Fibroblast of gingiva (primary cell): ENCODE data around the gene ALG3.
A peak's percentile ranks its signal among the peaks of the same experiment; 100 is the strongest.

Experiments
- DNase-seq: peaks from one replicate; pipeline ENCODE4 v3.0.0-alpha.2; 2011; ENCODE audit warnings: low read depth

Gene ALG3

DNA sequence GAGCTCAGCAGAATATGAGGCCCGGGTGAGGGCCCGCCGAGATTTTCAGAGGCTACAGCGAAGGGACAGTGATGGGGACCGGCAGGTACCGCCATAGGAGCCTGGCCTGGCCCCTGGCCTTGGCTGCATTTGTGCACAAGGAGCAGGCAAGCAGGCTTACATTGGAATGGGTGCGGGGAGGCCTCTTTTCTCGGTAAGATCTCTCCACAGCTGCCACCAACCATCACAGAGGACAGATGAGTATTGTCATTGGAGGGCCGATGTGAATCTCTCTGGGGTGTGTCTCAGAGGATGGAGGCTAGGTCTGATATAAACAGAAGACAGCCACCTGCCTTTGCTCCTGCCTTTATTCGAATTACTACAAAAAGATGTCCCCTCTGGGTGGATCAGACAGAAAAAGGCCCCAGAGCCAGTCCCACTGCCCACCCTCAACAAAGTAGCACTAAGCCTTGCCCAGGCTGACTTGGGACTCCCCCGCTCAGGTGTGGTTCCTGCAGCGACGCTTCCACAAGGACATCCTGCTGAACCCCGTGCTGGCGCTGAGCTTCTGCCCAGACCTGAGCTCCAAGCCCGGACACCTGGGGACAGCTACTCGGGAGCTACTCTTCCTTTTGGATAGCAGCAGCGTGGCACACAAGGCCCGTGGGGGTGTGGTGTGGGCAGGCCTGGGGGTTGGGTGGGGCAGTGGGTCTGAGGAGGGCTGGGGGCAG, 13.9 kb downstream of the ALG3 start:
- no peak for DNase-seq

DNA sequence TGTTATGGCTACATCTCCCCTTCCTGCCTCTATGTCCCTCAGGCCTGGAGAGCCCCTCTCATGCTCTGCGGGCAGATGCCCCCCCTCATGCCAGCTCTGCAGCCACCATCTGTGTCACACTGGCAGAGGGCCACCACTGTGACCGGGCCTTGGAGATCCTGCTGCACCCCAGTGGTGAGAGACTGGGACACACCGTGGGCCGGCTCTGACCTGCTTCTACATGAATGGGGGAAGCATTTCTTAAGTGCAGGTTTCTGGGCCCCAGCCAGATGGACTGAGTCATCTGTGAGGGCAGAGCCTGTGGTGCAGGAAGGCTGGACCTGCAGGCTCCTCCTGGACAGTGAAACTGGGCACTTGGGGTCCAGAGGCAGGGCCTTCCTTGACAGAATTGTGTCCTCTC, 14.5 kb downstream of the ALG3 start:
- peak; percentile 38 for DNase-seq

DNA sequence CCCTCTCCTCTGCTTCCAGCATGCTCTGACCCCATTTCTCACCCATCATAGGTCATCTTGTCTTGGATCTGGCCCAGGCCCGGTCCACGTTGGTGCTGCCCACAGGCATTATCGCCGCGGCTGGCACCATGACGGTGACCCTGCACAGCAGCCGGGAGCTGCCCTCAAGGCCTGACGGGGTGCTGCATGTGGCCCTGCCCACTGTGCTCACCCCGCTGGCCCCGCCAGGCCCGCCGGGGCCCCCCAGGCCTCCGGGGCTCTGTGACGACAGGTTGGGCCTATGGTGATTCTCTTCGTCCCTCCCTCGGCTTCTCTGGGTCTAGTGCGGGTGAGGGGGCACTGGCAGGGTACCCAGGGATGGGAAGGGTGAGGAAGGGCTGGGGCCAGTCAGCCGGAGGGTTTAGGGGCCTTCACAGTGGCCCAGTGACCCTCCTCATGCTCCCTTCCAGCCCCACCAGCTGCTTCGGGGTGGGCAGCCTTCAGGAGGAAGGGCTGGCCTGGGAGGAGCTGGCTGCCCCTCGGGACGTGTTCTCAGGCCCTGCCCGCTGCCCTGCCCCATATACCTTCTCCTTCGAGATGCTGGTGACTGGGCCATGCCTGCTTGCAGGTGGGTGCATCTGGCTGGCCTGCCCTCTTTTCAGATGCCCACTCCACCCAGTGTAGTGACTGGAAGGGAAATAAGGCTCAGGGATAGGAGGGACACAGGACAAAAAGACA, 15.5 kb downstream of the ALG3 start:
- DNase-seq, result no peak

DNA sequence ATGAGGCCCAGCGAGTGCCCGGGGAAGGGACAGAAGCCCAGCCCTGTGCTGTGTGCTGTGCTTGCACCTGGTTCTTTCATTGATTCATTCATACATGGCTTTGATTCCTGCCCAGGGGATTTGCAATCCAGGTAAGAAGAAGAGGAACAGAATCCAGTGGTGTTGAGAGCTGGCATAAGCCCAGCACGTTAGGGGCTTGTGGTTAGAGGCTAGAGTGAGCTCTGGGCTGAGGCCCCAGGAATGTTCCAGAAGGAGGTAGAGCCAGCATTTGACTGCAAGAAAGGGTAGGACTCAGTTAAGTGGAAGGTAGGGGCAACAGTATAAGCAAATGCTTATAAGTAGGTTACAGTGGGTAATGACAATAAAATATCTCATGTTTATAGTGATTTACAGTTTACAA, 17.1 kb downstream of the ALG3 start:
- no peak for DNase-seq

DNA sequence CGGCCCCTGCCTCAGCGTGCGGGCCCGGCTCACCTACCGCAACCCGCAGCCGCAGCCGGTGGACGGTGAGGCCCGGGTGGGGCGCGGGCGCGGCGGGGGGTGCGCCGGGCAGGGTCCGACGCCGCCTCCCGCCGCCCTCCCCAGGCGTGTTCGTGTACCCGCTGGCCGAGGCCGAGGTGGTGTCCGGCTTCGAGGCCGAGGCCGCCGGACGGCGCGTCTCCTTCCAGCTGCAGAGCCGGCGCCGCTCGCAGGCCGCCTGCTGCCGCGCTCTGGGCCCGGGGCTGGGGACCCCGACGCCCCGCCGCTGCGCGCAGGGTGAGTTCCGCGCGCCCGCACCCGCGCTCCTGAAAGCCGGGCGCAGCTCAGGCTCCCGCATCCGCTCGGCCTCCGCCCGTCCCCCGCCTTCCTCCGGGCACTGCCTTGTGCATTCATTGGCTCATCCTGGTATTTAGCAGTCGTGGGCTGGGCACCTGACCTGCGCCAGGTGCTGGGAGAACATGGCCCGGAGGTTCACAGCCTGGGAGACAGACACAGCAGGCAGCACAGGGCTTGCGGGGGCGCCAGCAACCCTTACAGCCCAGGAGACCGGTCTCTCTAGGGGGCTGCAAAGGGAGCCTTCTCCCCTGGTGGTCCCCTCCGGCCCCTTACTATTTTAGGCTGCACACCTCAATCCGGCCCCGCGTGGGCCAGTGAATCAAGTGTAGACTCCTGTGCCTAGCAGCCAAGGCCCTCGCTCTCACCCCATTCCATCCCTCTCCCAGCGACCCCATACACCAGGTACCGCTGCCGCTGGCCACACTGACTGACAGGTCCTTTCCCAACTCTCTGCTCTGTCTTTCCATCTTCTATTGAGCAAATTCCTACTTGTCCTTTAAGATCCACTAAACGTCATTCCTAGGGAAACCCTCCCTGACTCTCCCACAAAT, 17.9 kb downstream of the ALG3 start:
- no peak for DNase-seq

DNA sequence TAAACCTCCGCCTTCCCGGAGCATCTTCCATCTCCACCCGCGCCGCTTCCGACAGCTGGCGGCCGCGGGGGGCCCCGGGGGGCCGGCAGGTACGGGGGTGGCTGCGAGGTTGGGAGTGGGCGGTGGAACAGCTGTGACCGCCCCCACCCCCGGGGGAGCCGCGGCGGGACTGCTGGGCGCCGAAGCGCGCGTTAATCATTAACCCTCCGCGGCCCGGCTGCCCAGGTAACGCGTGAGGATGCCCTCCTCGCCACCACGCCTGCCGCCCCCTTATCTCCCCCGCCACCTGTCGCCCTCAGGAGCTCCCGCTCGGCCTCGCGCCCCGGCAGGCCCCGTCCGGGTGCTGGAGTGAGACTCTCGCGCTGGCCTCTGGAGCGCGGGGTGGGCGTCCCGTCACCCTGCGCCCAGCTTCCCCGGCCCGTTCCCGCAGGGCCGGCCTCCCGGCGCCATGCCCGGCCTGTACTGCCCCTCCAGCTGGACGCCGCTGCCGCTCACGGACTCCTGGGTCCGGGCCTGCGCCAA, 18.6 kb downstream of the ALG3 start:
- DNase-seq, result no peak

DNA sequence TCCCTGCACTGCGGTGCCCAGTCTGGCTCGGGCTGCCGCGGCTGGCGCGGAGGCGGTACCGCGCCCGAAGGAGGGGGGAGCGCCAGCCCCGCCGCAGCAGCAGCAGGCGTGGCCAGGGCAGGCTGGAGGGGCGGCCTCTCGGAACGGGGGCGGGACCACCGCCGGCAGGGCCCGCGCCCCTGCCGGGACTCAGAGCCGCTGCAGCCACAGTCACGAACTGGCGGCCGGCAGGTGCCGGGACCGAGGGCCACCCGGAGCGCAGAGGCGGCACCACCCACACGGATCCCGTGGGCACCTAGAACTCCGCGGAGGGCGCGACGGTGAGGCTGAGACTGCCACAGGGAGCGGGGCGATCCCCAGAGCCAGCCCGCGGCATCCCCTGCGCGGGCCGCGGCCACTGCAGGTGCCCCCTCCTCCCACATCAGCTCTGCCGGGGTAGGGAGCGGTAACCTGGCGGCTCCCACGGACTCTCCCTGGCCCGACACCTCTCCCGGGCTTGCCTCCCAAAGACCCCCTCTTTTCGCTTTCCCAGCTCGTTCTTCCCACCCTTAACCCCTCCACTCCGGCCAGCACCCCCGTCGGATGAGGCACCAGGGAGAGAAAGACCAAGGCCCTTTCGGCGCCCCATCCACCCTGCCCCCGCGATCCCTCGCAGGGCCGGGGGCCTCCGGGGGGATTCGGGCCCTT, 19.2 kb downstream of the ALG3 start, which contains the start of gene VWA5B2:
Gene VWA5B2, plus strand, starts transcription at position 192 of the 687 bp plus-strand sequence. CDS start 944 bp downstream, outside the sequence.
- DNase-seq, result no peak

DNA sequence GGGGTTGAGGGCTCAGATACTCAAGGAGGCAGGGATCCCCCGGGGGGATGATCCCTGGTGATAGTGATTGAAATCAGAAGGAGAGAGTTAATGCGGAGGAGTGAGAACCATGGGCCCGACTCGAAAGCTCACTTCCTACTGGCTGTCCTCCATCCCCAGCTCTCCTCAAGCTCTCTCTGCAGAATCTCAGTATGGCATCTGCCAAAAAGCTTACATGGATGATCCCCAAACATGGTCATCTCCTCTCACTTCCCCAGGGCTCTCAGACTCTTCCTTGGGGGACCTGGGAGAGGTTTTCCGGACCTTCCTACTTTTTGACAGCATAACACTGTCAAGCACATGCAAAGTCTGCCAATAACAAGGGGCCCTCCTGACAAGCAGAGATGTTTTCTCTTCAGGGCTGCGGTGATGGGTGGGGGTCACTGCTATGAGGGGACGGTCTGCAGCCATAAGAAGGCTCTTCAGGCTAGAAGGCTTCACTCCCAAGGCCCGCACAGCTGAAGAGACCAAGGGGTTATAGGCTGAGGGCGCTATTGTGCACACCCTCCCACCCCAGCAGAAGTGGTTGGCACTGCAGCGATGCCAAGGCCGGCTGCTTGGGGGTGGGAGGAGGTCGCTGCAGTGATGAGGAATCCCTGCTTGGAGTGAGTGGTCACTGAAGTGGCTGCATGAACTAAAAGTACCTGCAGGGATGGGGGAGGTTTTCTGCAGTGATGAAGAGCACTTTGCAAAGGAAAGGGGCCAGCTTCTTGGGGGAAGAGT, 20.2 kb downstream of the ALG3 start:
- DNase-seq, result no peak

DNA sequence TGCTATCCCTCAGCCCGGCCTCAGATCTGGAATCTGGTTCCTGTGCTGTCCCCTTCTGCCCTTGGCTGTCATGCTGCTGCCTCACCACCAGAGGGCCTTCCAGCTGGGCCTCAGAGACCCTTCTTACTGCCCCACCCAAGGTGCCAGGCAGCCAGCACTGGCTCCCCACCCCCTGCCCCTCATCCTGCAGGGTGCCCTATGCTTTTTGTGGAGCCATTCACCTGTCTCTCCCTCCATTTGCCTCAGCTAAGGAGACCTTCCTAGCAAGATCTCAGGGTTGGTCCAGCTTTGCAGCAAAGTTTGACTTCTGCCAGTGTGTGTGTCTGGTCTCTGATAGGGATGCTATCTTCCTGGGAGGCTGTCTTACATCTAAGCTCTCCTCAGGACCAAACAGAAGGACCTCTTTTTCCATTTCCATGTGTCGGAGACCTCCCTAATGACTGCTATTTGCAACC, 21.3 kb downstream of the ALG3 start:
- DNase-seq, result no peak

DNA sequence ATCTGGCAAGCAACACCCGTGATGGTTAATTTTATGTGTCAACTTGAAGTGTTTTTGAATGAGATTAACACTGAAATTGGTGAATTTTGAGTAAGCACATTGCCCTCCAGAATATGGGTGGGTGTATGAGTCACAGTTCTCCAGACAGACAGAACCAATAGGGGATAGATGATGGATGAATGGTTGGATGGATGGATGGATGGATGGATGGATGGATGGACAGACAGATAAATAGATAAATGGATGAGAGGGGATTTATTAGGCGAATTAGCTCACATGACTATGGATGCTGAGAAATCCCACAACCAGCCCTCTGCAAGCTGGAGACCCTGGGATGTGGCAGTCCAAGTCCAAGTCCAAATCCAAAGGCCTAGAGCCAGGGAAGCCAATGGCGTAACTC, 24.8 kb downstream of the ALG3 start:
- no peak for DNase-seq

DNA sequence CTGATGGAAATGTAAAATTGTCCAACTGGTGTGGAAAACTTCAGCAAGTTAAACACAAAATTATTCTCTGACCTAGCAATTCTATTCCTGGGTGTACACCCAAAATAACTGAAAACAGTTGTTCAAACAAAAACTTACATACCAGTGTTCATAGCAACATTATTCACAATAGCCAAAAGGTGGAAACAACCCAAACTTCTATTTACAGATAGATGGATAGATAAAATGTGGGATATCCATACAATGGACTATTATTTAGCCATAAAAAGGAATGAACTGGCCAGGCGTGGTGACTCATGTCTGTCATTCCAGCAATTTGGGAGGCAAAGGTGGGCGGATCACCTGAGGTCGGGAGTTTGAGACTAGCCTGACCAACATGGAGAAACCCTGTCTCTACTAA, 26.2 kb downstream of the ALG3 start:
- no peak for DNase-seq

DNA sequence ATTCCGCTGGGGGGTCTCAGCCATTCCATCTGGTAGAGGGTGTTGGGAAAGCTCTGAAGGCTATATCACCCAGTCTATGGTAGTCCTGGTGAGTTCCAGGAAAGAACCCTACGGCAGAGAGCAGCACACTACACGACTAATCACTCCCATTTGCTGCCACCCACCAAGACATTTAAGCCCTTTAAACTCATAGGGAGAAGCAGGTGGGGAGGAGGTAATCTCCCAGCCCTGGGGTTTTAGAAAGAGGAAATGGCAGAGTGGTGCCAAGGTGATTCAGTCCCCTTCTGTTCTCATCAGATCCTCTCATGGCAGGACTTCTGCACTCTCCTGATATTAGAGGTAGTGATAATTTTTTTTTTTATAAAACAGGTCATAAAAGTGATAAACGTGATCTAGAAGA, 29.9 kb downstream of the ALG3 start:
- no peak for DNase-seq

DNA sequence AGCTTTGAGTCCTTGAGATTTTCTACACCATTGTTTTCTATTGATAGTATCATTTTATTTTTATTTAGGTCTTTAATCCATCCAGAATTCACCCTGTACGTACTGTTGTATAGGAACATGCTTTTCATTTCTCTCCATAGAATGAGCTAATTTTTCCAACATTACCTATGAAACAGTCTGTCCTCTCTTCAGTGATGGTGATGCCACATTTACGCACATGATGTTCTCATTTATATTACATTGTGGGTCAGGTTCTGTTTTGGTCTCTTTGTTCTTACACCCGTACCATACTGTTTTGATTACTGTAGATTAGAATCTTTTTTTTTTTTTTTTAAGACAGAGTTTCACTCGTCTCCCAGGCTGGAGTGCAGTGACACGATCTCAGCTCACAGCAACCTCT, 37.0 kb downstream of the ALG3 start:
- DNase-seq, result no peak

DNA sequence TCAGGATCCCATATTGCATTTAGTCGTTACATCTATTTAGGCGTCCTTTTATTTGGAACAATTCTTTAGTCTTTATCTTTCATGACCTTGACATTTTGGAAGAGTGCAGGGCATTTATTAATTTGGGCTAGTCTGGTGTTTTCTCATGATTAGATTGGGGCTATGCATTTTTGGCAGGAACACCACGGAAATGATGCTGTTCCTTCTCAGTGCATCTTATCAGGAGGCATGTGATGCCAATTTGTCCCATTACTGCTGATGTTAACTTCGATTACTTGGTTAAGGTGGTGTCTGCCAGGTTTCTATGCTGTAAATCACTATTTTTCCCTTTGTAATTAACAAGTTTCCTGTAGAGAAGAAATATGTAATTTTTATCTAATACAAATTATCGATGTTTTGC, 37.5 kb downstream of the ALG3 start:
- DNase-seq, result no peak

DNA sequence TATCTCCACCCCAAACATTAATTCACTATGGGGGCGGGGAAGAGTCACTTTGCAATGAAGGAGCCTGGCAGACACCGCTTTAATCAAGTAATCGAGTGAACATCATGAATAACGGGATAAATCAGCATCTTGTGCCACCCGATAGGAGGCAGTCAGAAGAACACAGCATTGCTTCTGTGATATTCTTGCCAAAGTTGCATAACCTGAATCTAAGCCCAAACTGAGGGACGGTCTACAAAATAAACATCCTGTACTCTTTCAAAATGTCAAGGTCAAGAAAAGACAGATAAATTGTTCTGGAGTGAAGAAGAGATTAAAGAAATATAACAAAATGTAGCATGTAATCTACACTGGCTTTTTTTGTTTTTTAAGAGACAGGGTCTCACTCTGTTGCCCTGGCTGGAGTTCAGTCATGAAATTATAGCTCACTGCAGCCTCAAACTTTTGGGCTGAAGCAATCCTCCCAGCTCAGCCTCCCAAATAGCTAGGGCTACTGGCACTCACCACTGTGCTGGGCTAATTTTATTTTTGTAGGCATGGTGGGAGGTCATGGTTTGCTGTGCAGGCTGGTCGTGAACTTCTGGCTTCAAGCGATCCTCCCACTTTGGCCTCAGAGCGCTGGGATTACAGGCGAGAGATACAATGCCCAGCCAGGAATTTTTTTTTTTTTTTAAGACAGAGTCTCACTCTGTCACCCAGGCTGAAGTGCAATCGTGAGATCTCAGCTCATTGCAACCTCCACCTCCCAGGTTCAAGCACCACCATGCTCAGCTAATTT, 39.4 kb downstream of the ALG3 start:
- DNase-seq, result peak; percentile 40

DNA sequence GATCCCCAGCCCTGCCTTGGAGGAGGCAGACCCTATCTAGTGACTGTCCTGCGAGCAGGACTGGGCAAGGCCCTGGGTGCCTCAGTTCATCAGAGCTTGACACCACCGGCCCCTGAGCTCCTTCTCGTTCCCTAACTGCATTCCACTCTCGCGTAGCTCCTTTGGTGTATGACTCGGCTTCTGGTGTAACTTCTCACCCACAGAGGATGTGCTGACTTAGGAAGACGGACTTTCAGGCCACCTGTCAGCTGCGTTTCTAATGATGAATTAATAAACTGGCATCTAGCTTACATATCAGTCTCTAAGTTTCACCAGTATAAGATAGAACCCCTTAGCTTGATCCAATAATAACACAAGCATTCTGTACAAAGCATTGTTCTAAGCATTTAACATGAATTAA, 45.2 kb downstream of the ALG3 start:
- no peak for DNase-seq

DNA sequence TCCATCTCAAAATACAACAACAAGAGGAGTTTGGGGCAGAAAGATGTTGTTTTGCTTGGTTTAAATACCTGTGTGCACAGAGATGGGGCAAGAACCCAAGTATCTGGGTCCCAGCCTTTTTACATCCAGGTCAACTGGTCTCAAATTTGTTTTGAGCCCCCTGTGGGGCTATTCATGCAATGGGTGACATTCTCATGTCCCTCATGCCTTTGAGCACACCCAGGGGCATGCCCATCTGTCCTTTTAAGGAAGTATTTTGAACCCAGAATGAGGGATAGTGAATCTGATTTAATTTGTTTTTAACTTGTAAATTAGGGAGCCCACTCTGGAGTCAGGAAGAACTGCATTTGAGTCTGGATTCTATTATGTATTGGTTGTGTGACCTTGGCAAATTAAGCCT, 47.9 kb downstream of the ALG3 start:
- DNase-seq, result no peak

DNA sequence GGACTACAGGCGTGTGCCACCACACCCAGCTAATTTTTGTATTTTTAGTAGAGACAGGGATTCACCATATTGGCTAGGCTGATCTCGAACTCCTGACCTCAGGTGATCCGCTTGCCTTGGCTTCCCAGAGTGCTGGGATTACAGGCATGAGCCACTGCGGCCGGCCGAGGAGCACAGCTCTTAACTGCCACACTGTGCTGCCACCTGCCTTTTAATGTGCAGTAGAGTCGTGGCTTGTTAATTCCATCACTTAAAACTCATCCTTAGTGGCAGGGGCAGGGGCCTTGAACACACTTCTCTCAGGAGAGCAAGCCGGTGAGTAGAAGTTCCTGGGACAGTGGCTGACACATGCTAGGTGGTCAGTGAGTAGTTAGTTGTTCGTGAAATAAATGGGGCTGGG, 50.3 kb downstream of the ALG3 start:
- no peak for DNase-seq

DNA sequence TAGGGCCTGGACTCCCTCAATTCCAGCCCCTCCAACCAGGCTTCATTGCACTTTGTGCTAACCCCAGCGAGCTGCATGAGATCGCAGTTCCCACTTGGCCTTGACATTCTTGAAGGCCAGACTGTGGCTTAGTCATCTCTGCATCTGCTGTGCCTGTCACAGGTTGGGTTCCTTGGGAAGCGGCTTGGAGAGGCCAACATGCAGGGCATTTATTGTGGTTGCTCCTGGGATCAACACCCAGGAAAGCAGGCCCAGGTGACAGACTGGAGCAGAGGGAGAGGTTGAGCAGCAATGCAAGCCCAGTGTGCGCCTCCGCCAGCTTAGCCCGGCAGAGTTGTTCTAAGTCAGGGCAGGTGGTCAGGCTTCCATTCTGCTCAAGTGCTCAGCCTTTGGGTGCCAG, 52.2 kb downstream of the ALG3 start:
- DNase-seq, result no peak

DNA sequence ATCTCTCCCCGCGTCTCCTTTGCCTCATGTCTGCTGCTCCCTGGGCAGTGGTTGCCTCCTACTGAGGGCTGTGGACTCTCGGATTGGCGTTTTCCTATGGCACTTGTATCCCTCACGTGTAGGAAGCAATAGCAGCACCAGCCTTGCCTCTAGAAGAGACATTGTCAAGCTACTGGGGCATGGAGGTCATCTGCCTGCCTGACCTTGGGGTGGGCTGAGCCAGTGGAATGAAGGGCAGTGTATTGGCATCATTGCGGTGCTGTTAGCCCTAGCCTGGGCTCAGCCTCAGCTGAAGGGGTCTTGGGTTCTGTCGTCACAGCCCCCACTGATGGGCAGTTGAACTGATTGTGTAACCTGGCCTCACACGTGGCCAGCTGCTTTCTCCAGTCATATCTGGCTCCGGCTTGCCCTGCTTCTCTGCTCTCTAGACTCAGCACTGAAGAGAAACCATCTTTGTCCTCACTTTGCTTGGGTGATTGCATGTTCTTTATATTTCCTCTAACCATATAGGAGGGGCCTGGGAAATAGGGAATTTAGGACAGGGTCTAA, 54.7 kb downstream of the ALG3 start:
- no peak for DNase-seq
